Motor neuron (in vitro differentiated cells): ENCODE measurements around the gene LRCH1. TPM values are rescaled to one million over a fixed set of nuclear protein-coding genes. Genes with fewer than 3 reads are reported as not detected.
A peak's percentile ranks its signal among the peaks of the same experiment; 100 is the strongest.
"Not testable (repeated sequence)": the region's sequence is repeated elsewhere in the genome, so short reads cannot be mapped to it uniquely, and the experiment has no call there.

Experiments
- ATAC-seq, 8 experiments: fragments of 200-7000 bp; cut with Tn5 transposase; replicated peaks in 6 of 8; 2 replicates each; pipeline ENCODE4 v1.8.0; 2021; ENCODE audit warnings: mild to moderate bottlenecking in 8 of 8, moderate library complexity in 8 of 8
- H3K27ac ChIP-seq, 2 donors: fragments of 250-450 bp; sonication (Bioruptor Pico); 2 replicates each; pipeline ENCODE4 v1.9.0; 2021; ENCODE audit warnings: antibody characterized with exemption in 2 of 2, mild to moderate bottlenecking in 2 of 2, moderate library complexity in 1 of 2
- H3K4me1 ChIP-seq, 2 donors: fragments of 250-450 bp; sonication (Bioruptor Pico); replicated peaks in 1 of 2; 2 replicates each; pipeline ENCODE4 v1.6.1; 2021; ENCODE audit warnings: antibody characterized with exemption in 2 of 2, mild to moderate bottlenecking in 2 of 2, moderate library complexity in 1 of 2
- H3K4me3 ChIP-seq, 5 donors: fragments of 250-450 bp; sonication (Bioruptor Pico); 2 replicates each; pipeline ENCODE4 v1.9.0; 2021; ENCODE audit warnings: antibody characterized with exemption in 5 of 5, mild to moderate bottlenecking in 5 of 5, moderate library complexity in 4 of 5
- WGBS, 10 experiments: fragments of 450-650 bp; shearing (Covaris generic); methylation state at CpG; one replicate each; pipeline ENCODE4 v1.0.0; 2022; 5-methylcytosine and 5-hydroxymethylcytosine counted together
- in situ Hi-C, 9 experiments: fragments of 400-800 bp; cut with MboI; loops; one replicate each; pipeline ENCODE4 v1.15.0; 2021; ENCODE audit warnings: low sequenced_read_pairs in 9 of 9, low pct_unique_long_range_greater_than_20kb in 2 of 9; ENCODE audit not compliant: unreplicated experiment in 9 of 9
- total RNA-seq, 8 experiments: library from RNA; unstranded; fragments of 300-600 nt; gene quantifications; 2 replicates each; pipeline versions ENCODE4 v1.2.3 to v1.2.4, GENCODE V29; 2022

The LRCH1 gene
- 10 to 100 TPM in 5 of 8 experiments, 1 to 10 TPM in 3; 7.0 to 19.3 (median 11.7) TPM for total RNA-seq

DNA sequence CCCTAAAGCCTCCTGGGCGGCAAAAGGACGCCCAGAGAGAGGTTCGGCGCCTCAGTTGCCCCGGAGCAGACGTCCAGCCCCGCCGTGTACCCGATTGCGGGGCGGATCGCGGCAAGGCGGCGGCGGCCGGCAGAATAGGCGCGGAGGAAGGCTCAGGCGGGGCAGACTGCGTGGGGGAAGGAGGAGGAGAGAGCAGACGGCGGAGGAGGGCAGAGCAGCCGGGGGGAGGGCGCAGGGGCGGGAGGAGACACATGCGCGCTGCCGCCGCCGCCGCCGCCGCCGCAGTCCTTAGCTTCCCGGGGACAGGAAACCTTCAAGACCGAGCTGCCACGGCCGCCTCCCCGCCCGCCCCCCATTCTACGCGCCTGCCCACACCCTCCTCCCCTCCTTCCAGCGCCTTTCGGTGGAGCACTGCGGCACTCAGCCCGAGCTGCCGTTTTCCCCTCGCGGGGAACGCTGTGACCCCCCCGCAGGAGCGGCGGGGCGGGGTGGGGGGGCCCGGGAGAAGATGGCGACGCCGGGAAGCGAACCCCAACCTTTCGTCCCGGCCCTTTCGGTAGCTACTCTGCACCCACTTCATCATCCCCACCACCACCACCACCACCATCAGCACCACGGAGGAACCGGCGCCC lies at the start of gene LRCH1:
Gene LRCH1 (plus strand): TSS at position 282 of the 632 bp plus-strand sequence. CDS start 227 bp downstream, at position 509.
- ATAC-seq, result peak; percentile 61 to 89 (median 85)
- Histone ChIP-seq H3K27ac (peak within 1 kb of the TSS; percentile 49 to 68), H3K4me1 (peaks cover 4 to 8% of the 10 kb centered on the region in 2 donors), H3K4me3 (peak within 1 kb of the TSS; percentile 62 to 97 (median 80))
- in situ Hi-C loops, result loop anchor here in 2 of 9 experiments (10.0 to 25.0 kb wide), 2 partner anchors 134 to 172 kb away; no protein-coding TSS in a partner anchor
- WGBS, 10 experiments, result 0% methylated on average over 1 of the region's 66 CpGs; no CpG with 5 or more reads in 9 of the 10 experiments

GRCh38 chr13:46504036-46504435 lies 48.9 kb upstream of the LRCH1 start:
- Histone ChIP-seq H3K4me3 (no peak overlapping the region), H3K4me1 (no peaks in the 10 kb centered on the region), H3K27ac (no peak overlapping the region)
- WGBS, 10 experiments, result 40 to 100% (median 98%) methylated on average over 1 to 2 of the region's 2 CpGs; no CpG with 5 or more reads in 2 of the 10 experiments
- in situ Hi-C loops, result no loop called here
- ATAC-seq, result no peak

- Histone ChIP-seq H3K4me1 (peaks cover 0 to 9% of the 10 kb centered on the region in 2 donors), H3K27ac (no peak overlapping the region), H3K4me3 (no peak overlapping the region)
- 0 to 100% (median 70%) methylated on average over 1 of the region's 1 CpG; no CpG with 5 or more reads in 6 of the 10 experiments for WGBS, 10 experiments
- ATAC-seq, result no peak
- in situ Hi-C loops, result no loop called here
These were observed 45.0 kb upstream of the LRCH1 start for GRCh38 chr13:46507981-46508380.

- in situ Hi-C loops, result no loop called here
- H3K27ac ChIP-seq, result no peak overlapping the region
- WGBS, 10 experiments, result 21 to 92% (median 68%) methylated on average over 1 to 4 of the region's 4 CpGs
- H3K4me3 ChIP-seq, result no peak overlapping the region
- peaks cover 0 to 9% of the 10 kb centered on the region in 2 donors for H3K4me1 ChIP-seq
- no peak for ATAC-seq
These were observed 43.0 kb upstream of the LRCH1 start for GRCh38 chr13:46509981-46510380.

- no peak for ATAC-seq
- Histone ChIP-seq H3K4me3 (no peak overlapping the region), H3K27ac (no peak overlapping the region), H3K4me1 (peaks cover 0 to 9% of the 10 kb centered on the region in 2 donors)
- WGBS, 10 experiments, result 57 to 100% (median 90%) methylated on average over 1 to 2 of the region's 2 CpGs; no CpG with 5 or more reads in 1 of the 10 experiments
- in situ Hi-C loops, result no loop called here
These were observed 37.2 kb upstream of the LRCH1 start for GRCh38 chr13:46515803-46516202.

- WGBS, 10 experiments, result 8 to 100% (median 72%) methylated on average over 2 to 4 of the region's 4 CpGs
- no peak for ATAC-seq
- no peak overlapping the region for H3K27ac ChIP-seq
- peaks cover 0 to under 1% of the 10 kb centered on the region in 2 donors for H3K4me1 ChIP-seq
- no peak overlapping the region for H3K4me3 ChIP-seq
- in situ Hi-C loops, result no loop called here
These were observed 36.2 kb upstream of the LRCH1 start for GRCh38 chr13:46516599-46517338.

DNA sequence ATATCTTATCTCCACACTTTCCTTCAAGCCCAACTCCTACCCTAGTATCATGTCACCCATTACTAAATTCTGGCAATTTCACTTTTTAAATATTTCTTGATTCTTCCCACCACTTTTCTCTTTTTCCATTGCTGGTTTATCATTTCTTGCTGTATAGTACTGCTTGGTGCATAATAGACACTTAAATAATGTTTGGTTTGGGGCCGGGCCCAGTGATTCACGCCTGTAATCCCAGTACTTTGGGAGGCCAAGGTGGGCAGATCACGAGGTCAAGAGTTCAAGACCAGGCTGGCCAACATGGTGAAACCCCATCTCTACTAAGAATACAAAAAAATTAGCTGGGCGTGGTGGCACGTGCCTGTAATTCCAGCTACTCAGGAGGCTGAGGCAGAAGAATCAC lies 35.2 kb upstream of the LRCH1 start:
- H3K4me3 ChIP-seq, ATAC-seq, H3K27ac ChIP-seq, in situ Hi-C loops, H3K4me1 ChIP-seq: not testable (repeated sequence)
- WGBS, 10 experiments, result 20 to 100% (median 50%) methylated on average over 1 to 5 of the region's 5 CpGs; no CpG with 5 or more reads in 2 of the 10 experiments

DNA sequence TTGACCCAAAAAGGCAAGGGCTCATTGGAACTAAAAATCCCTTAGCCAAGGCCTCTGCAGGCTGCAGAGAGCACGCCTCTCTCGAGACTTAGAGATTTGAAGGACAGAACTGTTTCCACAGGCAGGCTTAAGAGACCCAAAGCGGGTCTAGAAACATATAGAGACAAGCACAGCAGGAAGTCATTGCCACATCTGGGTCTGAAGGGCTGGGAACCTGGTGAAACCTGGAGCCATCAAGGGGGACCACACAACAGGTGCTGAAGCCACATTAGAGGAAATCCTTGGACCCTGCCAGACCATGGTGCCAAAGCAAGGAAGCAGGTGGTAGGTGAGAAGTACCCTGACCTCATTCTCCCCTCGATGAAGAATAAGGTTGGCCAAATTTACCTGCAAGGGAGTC lies 33.8 kb upstream of the LRCH1 start:
- WGBS, 10 experiments, result 16 to 92% (median 78%) methylated on average over 3 to 4 of the region's 4 CpGs; no CpG with 5 or more reads in 5 of the 10 experiments
- in situ Hi-C loops, result no loop called here
- no peak overlapping the region for H3K27ac ChIP-seq

GRCh38 chr13:46520166-46520565 lies 32.8 kb upstream of the LRCH1 start:
- ATAC-seq, result no peak
- H3K27ac ChIP-seq, result no peak overlapping the region
- no peak overlapping the region for H3K4me3 ChIP-seq
- no peaks in the 10 kb centered on the region for H3K4me1 ChIP-seq
- WGBS, 10 experiments, result 40 to 100% (median 86%) methylated on average over 1 to 2 of the region's 2 CpGs; no CpG with 5 or more reads in 3 of the 10 experiments
- in situ Hi-C loops, result no loop called here

More for the DNA sequence above, 33.8 kb upstream of the LRCH1 start:
- no peak for ATAC-seq
- no peaks in the 10 kb centered on the region for H3K4me1 ChIP-seq
- H3K4me3 ChIP-seq, result no peak overlapping the region

DNA sequence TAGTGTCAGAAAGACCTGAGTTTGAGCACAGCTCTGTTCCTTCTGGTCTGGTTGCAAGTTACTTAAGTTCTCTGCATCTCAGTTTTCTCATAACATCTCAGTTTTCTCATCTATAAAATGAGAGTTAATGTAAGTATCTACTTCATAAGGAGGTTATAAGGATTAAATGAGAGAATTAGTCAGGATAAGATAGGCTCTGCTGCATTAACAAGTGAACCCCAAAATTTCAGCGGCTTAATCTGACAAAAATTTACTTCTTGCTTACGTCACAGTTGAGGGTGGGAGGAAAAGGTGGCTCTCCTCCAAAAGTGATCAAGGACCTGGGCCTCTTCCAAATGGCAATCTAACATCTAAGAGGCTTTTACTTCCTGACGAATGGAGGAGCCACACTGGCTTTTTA lies 31.5 kb upstream of the LRCH1 start:
- no peak overlapping the region for H3K4me3 ChIP-seq
- ATAC-seq, result no peak
- H3K4me1 ChIP-seq, result peaks cover 8 to 10% of the 10 kb centered on the region in 2 donors
- 24 to 100% (median 76%) methylated on average over 1 to 3 of the region's 3 CpGs for WGBS, 10 experiments
- no peak overlapping the region for H3K27ac ChIP-seq
- in situ Hi-C loops, result no loop called here

DNA sequence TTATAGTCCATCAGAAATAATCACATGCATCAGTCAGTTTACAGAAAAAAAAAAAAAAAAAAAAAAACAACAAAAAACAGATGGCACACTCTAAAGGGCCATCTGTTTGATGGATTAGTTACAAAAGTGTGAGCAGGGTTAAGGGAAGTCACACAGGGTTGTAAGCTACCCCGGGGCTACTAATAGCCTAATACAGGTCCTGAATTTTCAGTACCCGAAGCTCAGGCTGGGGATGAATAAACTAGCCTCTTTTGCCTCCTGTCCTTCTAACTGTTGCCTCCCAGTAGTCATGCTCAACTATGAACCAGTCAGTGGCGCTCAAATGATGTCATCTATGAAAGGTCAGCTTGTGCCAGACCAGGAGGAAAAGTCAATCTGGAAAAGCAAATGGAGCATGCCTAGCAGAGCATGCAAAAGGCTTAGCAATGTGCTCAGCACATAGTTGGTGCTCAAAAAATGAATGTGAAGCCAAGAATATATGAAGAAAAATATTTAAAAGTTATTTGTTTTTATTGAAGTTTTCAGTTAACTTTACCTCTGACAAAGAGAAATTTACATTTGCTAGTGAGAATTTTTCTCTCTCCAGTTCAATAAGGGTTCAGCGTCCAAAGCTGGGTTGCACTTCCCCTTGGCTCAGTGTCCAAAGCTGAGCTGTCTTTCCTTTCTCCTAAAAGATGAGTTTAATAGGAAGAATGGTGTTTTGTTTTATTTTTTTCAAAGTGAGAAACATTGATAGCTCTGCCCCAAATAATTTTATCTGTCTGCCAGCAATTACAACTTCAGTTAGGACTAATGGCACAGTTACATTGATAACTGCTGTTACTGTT lies 30.8 kb upstream of the LRCH1 start:
- no peak for ATAC-seq
- Histone ChIP-seq H3K27ac (no peak overlapping the region), H3K4me3 (no peak overlapping the region), H3K4me1 (peaks cover 14 to 16% of the 10 kb centered on the region in 2 donors)
- whole genome bisulfite sequencing, 10 experiments, result 0 to 88% (median 34%) methylated on average over 1 to 4 of the region's 4 CpGs
- in situ Hi-C loops, result no loop called here

- H3K4me1 ChIP-seq, result peaks cover 18 to 22% of the 10 kb centered on the region in 2 donors
- no peak for ATAC-seq
- in situ Hi-C loops, result no loop called here
- no peak overlapping the region for H3K4me3 ChIP-seq
- no peak overlapping the region for H3K27ac ChIP-seq
These were observed 30.3 kb upstream of the LRCH1 start for GRCh38 chr13:46522748-46523030.
